GM10266 (cell line): ENCODE measurements around the gene NUTM2F.

Experiments used
- DNase-seq: peaks from one replicate; pipeline ENCODE4 v3.0.0; 2012; ENCODE audit errors: extremely low spot score
- CTCF ChIP-seq: IDR thresholded peaks from 2 replicates; pipeline ENCODE4 v1.5.1; 2012; ENCODE audit warnings: mild to moderate bottlenecking, low read depth; ENCODE audit not compliant: control insufficient read depth, insufficient read depth; ENCODE audit errors: missing control alignments

Gene NUTM2F

GRCh38 chr9:94269264-94269663 lies 59.2 kb downstream of the NUTM2F start:
- DNase-seq, result no peak
- no peak for TF ChIP-seq CTCF
